NOMO-1 treated with dmso at 0.1 percent for 144 hours (cell line): ENCODE data around the gene HEMGN.
"Not testable (repeated sequence)": the region's sequence is repeated elsewhere in the genome, so short reads cannot be mapped to it uniquely, and the experiment has no call there.

Source experiments
- DNase-seq: peaks from one replicate; lab custom pipeline; 2025; ENCODE audit not compliant: unreplicated experiment; lab: John Stamatoyannopoulos, UW

Gene HEMGN

DNA sequence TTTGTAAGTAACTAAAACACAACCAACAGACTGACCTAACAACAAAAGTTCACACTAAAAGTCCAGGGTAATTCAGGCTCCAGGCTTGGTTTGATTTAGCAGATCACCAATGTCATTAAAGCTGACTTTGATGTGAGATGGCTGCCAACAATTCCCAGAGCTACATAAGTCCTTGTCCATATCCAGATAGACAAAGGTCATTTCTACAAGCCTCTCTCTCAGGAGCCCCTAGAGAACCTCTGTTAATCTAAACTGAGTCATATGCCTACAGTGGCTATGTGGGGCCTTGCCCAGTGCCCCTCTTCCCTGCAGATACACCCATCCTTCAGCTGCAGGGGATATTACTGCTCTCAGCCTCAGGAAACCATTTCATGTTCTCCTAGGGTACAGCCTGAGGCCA is 26.9 kb upstream of the HEMGN start:
- no peak for DNase-seq

DNA sequence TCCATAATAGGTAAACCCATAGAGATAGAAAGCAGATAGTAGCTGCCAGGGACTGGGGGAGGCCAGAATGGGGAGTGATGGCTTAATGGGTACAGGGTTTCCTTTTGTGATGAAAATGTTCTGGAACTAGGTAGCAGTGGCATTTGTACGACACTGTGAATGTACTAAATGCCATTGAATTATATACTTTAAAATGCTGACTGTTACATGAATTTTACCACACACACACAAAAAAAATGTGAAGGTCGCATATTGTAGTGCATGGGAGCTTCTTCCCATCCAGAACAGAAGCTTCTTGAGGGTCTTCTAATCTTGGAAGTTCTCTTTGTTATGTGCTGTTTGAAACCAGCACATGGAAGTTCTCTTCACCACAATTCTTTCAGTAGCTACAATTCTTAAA is 25.3 kb upstream of the HEMGN start:
- DNase-seq: no peak

DNA sequence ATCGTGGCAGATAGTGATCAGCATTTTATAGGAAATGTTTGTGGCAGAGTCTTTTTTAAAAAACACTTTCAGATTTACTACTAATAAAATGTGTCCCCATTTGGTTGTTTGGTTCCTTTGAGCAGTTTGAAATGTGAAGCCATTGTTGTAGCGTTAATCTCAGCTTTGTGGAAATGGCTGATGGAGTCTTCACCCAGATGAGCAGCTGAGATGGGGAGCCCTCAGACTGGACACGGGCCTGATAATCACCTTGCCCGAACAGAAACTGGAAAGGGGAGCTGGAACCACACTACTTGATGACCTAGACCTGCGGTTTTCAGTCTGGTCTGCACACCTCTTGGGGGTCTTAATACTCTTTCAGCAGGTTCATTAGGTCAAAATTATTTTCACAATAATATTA is 24.6 kb upstream of the HEMGN start:
- no peak for DNase-seq

DNA sequence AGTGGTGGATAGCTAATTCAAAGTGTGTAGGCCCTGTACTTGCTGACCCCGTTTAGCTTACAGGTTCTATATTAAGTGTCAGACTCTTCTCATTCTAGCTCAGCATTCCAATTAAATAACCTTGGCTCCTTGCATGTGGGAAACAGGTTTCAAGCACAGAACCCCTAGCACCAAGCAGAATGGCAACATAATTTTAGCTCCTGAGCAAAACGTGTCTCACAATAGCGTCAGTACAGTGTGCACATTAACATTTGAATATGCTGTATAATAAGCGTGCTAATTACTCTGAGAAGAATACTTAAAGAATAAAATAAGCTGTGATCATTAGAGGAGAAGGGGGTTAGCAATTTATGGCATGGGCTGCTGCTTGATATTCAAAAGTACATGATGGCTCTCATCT is 24.2 kb upstream of the HEMGN start:
- no peak for DNase-seq

DNA sequence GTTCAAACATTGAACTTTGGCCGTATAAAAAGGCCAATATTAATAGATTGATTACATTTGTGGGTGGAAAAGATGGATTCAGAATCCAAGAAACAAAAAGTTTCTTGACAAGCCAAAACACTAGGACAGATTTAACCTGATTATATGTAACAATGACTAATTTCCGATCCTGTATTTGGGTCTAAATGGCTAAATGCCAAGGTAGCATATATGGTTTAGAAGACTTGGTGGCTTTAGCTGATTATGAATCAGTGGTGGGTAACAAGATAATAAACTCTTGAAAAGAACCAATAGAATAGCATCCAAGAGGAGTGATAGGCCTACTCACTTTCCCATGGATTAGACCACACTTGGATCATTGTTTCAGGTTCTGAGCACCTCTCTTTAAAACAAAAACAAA is 23.4 kb upstream of the HEMGN start:
- DNase-seq: no peak

DNA sequence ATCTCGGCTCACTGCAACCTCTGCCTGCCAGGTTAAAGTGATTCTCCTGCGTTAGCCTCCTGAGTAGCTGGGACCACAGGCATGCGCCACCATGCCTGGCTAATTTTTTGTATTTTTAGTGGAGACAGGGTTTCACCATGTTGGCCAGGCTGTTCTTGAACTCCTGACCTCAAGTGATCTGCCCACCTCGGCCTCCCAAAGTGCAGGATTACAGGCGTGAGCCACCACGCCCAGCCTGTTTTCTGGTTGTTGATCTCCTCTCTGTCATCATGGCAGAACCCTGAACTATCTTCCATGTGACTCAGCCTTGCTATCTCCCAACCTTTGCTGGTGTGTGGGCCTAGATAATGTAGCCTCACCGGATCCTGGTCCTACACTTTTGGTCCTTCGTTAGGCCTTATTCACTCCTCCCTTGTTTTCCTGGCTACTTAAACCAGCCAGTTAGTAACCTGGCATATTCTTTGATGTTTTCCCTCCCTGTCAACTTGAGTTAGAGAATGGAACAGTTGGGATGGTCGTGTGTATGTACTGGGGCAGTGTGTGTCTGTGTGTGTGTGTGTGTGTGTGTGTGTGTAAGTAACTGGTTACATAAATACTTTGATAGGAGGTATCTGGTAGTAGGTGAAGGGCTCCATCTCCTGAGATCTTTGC is 22.8 kb upstream of the HEMGN start:
- DNase-seq: not testable (repeated sequence)

DNA sequence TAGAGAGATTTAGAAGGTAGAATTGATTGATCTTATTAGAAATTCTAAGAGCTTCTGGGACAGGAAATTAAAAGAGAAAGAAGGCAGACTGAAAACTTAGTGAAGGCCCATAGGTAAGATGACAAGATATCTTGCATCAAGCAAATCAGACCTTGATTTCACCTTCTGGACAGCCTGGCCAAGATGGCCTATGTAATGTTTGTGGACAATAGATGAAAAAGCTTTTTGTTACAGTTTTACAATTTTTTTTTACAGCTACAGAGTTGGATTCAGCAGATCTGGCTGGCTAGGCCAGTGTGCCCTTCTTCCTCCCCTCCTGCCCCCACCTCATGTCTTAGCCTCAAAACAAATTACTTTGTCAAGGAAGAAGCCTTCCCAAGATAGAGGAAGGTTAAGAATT is 21.6 kb upstream of the HEMGN start:
- no peak for DNase-seq

DNA sequence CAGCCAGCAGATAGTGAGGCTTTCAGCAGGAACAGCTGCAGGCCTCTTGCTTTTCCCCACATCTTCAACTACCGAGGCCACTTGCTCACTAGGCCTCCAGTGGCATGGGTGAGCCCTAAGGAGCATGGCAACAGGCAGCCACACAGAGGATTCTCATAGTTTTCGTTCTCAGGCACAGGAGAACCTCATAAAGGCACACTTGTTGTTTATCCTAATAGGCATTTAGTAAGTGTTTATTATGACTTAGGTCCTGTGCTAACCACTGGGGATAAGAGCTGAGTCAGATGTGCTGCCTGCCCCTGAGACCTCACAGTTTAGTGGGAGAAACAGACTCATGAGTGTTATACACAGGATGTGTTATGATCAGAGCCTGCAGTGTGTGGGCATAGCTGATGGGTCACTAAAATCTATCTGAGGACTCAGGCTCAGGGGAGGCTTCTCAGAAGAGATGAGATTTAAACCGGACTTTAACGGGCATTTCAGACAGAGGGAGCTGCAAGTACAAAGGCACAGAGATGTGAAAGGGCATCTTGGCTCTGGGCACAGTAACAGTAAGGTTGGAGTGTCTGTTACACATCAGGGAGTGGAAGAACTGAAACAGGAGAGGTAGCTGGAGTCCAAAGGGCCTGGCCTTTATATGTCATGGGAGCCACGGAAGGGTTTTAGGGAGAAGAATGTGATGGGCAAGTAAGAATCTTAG is 21.0 kb upstream of the HEMGN start:
- DNase-seq: no peak

DNA sequence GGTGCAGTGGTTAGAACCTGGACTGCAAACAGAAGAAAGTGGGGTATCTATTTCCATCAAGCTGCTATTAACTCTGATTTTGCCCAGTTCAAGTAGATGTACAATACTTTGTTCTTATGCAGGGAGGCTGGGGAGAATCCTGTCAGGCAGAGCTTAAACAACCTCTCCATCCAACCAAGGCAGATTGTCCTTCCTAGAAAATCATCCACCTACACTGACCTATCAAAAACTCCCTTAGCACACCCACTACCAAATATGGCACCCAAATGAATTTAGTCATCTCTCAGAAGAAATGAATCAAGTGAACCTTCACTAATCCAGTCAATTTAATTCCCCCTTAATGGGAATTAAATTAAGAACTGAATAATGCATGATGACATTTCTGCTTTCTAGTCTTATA is 18.4 kb upstream of the HEMGN start:
- no peak for DNase-seq

DNA sequence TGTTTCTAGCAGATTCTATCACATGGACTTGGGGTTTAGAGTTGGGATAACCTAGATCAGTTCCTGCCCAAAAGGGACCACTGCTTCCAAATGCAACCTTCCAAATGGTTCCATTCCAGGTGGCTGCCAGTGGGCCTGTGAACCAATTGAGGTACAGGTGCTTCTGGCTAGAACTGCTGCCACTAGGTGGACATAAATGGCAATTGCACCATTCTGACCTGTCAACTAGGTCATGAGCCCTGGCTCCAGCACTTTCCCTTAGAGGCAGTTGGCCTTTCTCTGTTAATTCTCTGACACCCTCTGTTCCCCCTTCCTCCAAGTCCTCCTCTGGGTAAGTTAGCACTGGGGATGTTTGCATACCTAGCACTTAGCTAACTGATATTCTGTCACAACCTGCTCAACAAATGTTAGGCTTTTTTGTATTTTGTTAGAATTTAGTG is 16.6 kb upstream of the HEMGN start:
- no peak for DNase-seq

DNA sequence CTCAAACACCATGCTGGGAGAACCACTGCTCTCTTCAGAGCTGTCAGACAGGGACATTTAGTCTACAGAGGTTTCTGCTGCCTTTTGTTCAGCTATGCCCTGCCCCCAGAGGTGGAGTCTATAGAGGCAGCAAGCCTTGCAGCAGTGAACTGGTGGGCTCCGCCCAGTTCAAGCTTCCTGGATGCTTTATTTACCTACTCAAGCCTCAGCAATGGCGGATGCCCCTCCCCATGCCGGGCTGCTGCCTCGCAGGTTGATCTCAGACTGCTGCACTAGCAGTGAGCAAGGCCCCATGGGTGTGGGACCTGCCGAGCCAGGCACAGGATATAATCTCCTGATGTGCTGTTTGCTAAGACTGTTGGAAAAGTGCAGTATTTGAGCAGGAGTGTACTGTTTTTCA is 12.9 kb upstream of the HEMGN start:
- not testable (repeated sequence) for DNase-seq

DNA sequence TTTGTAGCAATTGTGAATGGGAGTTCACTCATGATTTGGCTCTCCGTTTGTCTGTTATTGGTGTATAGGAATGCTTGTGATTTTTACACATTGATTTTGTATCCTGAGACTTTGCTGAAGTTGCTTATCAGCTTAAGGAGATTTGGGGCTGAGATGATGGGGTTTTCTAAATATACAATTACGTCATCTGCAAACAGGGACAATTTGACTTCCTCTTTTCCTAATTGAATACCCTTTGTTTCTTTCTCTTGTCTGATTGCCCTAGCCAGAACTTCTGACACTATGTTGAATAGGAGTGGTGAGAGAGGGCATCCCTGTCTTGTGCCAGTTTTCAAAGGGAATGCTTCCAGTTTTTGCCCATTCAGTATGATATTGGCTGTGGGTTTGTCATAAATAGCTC is 9.1 kb upstream of the HEMGN start:
- not testable (repeated sequence) for DNase-seq

DNA sequence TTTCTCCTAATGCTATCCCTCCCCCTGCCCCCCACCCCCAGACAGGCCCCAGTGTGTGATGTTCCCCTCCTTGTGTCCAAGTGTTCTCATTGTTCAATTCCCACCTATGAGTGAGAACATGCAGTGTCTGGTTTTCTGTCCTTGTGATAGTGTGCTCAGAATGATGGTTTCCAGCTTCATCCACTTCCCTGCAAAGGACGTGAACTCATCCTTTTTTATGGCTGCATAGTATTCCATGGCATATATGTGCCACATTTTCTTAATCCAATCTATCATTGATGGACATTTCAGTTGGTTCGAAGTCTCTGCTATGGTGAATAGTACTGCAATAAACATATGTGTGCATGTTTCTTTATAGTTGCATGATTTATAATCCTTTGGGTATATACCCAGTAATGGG is 7.5 kb upstream of the HEMGN start:
- not testable (repeated sequence) for DNase-seq

DNA sequence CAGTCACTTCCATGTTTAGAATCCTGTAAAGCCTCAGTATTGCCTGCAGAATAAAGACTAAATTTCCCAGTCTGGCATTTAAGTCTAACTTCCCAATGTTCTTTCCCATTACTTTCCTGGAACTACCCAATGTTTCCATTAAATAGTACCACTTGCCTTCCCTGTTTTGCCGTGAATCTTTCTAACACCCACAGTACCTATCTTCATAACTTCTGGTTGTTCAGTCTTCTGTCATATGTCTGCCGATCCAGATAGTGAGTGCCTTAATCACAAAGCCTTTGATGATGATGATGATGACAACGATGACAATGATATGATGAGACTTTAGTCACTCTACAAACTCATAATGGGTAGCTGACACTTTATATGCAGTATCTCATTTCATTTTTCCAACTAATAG is 6.6 kb upstream of the HEMGN start:
- no peak for DNase-seq

DNA sequence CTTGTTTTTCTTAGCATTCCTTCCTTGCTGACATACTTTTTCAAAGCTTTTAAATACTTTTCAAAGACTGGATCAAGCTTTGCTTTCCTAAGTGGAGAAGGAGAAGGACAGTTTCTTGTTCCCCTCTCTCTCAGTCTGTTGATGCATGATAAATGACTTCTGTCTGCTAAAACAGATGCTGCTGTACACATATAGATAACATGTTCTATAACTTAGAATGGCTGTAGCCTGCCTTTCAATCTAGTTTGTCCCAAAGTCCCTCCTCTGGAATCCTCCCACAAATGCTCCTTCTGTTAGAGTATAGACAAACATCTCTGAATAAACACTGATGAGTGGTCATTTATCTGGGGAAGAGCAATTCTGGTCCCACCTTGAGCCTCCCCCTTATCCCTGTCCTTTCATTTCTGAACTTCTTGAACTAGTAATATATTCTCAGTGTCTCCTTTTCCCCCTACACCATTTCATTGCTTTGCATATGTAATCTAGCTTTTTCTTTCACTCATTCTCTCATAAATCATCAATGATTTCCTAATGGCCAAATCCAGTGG is 5.4 kb upstream of the HEMGN start:
- no peak for DNase-seq

DNA sequence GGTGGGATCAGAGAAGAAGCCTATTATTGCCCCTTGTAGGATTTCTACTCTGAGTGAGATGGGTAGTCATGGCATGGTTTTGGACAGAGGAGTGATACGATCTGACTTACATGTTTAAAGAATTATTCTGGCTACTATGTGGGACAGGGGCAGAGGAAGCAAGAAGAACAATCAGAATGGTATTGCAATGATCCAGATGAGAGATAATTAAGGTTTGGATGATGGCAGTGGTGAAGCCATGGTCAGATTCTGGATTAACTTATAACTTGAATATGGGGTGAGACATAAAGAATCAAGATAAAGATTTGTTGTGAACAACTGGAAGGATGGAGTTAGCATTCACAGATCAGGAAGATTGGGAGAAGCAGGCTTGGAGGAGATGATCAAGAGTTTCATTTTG is 3.4 kb upstream of the HEMGN start:
- DNase-seq: no peak

DNA sequence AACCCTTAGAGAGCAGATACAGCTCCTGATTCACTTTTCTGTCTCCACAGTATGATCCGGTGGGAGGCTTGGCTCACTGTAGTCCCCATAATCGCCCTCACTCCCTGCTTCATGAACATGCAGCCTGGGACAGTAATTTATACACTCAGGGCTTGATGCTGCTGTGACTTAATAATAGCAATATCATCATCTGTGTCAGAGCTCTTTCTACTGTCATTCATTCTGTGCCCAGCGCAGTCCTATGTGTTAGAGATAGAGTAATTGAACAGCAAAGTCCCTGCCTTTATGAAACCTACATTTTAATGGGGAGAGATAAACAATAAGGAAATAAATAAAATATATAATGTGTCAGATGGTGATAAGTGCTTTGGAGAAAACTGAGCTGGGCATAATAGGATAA is 2.8 kb upstream of the HEMGN start:
- DNase-seq: no peak

DNA sequence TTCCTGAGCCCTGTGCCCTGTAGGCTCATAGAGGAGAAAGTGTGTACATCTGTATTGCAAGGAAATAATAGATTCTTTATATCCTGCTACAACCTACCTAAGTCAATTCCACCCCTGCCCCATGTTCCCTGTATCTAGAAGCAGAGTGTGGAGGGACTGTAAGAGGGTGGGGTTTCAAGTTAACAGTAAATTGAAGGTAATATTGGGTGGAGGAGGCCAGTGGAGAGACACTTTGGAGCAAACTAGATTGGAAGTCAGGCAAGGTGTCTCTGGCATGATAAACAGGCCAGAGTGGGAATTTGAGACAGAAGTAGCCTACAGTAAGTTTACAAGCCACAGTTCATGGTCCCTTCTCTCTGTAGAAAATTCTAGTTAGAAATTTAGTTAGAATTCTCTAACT is 2.3 kb upstream of the HEMGN start:
- DNase-seq: no peak

DNA sequence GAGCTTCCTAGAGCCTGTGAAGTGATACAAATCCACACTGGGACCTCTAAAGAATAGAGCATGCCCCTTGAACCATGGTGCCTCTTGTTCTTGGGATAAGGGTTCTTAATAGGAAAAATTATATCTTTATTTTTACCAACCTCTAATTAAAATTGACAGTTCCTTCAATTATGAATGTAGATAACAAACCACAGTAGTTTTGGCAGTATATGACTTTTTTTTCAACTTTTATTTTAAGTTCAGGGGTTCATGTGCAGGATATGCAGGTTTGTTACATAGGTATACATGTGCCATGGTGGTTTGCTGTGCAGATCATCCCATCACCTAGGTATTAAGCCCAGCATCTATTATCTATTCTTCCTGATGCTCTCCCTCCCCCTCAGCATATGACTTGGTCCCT is 974 bp downstream of the HEMGN start:
- no peak for DNase-seq

DNA sequence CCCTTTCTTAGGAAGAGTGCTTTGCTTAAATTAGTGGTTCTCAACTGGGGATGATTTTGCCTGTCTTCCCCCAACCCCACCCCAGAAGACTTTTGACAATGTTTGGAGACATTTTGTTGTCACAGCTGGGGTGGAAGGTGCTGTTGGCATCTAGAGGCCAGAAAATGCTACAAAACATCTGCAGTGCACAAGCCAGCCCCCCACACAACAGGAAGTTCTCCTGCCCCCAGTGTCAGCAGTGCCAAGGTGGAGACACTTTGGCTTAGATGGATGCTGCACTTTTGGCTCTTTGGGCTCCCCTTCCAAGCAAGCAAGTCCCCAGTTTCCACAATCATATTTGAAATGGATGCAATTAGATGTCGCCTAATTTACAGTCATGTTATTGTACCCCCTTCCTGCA is 2.7 kb downstream of the HEMGN start:
- no peak for DNase-seq

DNA sequence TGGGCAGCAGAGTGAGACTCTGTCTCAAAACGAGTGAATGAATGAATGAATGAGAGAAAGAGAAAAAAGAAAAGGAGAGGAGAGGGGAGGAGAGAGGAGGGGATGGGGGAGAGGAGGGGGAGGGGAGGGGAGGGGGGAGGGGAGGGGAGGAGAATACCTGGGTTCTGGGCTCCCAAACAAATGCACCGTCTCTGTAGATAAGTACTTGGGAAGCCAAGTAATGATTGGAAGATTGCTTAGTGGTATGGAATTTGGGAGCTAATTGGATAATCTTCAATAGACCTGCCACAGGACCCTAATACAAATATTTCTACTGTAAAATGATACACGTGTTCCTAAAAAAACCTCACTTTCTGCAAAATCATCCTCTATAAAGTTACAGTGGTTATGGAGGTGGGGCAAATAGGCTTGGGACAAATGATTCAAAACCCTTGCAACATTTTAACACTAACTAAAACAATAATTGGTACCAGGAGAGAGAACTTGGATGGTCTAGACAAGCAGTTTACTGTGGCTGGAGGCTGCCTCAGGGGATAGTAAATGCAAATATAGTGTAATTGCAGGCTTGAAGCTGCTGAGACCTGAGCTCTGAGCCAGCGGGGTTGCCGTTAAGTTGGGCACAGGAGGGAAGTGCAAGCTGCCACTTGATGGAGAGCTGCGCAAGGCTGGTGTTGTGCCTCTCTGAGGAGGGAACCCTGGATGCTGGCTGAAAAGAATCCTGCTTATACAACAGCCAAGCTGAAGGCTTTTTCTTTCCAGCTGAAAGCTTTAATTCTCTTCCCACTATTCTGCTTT is 3.5 kb downstream of the HEMGN start:
- no peak for DNase-seq
